NCI-H510A treated with DMSO at 0.1 percent for 48 hours (cell line): ENCODE data around the gene KCNN1.
A peak's percentile ranks its signal among the peaks of the same experiment; 100 is the strongest.
"Not testable (repeated sequence)": the region's sequence is repeated elsewhere in the genome, so short reads cannot be mapped to it uniquely, and the experiment has no call there.

Experiments
- DNase-seq: peaks from one replicate; lab custom pipeline; 2025; lab: John Stamatoyannopoulos, UW

KCNN1 gene

GRCh38 chr19:17969096-17969792 is 2.3 kb downstream of the KCNN1 start:
- DNase-seq, result no peak

GRCh38 chr19:17972230-17972629 is 5.3 kb downstream of the KCNN1 start:
- DNase-seq, result no peak

GRCh38 chr19:17973759-17974158 is 6.9 kb downstream of the KCNN1 start:
- no peak for DNase-seq

DNA sequence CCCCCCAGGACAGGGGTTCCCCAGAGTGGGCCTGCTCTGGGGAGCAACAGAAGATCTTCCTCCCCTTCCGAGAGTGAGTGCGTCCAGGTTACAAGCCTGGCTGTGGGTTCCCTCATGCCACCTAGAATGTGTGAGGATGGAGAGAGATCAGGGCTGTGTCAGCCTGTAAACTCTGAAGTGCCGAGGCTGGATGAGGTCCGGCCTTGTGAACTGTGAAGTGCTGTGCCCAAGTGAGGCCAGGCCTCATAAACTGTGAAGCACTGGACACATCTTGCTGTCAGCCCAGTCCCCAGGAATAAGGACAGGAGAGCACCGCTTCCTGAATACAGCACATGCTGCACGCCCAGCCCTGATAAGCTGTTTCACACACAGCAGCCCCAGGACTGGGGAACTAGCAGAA is 7.6 kb downstream of the KCNN1 start:
- no peak for DNase-seq

- DNase-seq, result no peak
Observed at GRCh38 chr19:17975032-17975431, 8.1 kb downstream of the KCNN1 start.

DNA sequence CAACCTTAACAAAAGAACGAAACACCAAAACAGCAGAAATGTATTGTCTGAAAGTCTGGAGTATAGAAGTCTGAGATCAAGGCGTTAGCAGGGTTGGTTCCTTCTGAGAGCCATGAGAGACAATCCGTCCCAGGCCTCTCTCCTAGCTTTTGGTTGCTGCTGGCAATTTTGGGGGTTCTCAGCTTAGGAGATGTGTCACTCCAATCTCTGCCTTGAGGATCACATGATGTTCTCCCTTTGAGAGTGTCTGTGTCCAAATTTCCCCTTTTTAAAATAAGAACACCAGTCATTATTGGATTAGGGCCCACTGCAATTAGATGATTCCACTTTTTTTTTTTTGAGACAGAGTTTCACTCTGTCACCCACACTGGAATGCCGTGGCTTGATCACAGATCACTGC is 10.1 kb downstream of the KCNN1 start:
- no peak for DNase-seq

DNA sequence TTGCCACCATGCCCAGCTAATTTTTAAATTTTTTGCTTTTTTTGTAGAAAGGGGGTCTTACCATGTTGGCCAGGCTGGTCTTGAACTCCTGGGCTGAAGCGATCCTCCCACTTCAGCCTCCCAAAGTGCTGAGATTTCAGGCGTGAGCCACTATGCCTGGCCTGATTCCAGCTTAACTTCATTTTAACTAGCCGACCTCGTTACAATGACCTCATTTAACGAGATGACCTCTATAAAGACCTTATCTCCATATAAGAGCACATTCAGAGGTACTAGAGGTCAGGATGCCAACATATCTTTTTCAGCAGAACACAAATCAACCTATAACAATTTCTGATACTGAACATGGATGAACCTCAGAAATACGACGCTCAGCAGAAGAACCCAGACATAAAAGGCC is 10.6 kb downstream of the KCNN1 start:
- DNase-seq, result no peak

- DNase-seq, result no peak
Observed at GRCh38 chr19:17981611-17982010, 14.7 kb downstream of the KCNN1 start.

- DNase-seq, result no peak
Observed at GRCh38 chr19:17982430-17982829, 15.5 kb downstream of the KCNN1 start.

GRCh38 chr19:17985037-17985818 is 18.3 kb downstream of the KCNN1 start:
- DNase-seq, result no peak

GRCh38 chr19:17986569-17986968 is 19.7 kb downstream of the KCNN1 start:
- DNase-seq, result not testable (repeated sequence)

- no peak for DNase-seq
Observed at GRCh38 chr19:17988161-17988560, 21.3 kb downstream of the KCNN1 start.

DNA sequence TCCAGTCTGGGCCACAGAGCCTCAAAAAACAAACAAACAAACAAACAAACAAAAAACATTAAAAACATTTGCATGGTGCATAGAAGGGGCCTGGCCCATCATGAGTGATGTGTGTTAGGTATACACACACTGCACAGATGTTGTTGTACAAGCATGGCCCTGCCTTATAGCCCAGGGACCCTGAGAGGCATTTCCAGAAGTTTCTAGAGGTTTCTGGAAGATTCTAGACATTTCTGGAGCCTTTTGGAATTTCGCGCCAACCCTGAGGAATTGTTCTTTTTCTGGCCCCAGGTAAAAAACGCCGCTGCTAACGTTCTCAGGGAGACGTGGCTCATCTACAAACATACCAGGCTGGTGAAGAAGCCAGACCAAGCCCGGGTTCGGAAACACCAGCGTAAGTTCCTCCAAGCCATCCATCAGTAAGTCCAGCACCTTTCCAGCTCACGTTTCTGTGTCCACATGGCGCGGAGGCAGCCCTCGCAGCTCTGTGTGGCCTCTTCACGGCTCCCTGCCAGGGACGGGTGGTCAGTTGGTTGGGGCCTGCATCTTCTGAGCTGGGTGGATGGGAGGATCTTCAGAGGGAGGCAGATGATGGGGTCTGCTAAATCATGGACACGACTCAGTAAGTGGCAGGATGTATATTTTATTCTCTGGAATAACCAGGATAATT is 22.7 kb downstream of the KCNN1 start:
- no peak for DNase-seq

GRCh38 chr19:17993076-17993813 is 26.3 kb downstream of the KCNN1 start:
- no peak for DNase-seq

DNA sequence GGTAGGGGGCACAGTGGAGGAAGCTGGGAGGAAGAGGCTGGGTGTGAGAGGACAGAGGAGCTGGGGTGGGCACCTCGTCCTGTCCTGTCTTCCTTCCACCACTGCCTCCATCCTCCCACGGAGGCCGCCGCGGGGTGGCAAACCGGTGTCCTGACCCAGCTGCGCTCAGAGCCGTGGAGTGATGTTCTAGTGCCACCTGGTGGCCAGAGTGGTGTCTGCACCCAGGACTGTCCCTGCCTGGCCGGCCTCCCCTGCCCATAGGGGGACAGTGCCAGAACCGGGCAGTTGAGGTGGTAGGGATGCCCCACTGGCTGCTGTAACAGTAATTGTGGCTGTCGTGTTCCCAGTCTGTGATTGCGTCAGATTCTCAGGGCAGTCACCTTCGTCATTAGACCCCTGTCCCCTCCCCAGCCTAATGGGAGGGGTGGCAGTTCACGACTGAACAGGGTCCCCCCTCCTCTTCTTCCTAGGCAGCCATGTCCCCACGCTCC is 30.0 kb downstream of the KCNN1 start:
- peak; percentile 74 for DNase-seq

GRCh38 chr19:17997969-17998826 is 31.3 kb downstream of the KCNN1 start:
- no peak for DNase-seq

DNA sequence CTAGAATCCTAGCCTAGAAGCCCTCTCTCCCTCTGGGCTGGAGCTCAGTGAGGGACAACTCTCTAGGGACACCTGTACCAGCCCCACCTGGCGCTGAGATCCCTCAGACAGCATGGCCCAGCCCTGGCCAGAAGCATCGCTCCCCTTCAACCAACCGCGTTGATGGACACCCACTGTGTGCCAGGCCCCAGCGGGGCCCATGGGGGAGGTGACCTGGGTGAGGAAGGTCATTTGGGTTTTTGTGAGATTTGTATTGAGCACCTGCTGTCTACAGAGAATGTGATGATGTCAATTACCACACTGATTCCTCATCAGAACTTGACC is 31.9 kb downstream of the KCNN1 start:
- no peak for DNase-seq

DNA sequence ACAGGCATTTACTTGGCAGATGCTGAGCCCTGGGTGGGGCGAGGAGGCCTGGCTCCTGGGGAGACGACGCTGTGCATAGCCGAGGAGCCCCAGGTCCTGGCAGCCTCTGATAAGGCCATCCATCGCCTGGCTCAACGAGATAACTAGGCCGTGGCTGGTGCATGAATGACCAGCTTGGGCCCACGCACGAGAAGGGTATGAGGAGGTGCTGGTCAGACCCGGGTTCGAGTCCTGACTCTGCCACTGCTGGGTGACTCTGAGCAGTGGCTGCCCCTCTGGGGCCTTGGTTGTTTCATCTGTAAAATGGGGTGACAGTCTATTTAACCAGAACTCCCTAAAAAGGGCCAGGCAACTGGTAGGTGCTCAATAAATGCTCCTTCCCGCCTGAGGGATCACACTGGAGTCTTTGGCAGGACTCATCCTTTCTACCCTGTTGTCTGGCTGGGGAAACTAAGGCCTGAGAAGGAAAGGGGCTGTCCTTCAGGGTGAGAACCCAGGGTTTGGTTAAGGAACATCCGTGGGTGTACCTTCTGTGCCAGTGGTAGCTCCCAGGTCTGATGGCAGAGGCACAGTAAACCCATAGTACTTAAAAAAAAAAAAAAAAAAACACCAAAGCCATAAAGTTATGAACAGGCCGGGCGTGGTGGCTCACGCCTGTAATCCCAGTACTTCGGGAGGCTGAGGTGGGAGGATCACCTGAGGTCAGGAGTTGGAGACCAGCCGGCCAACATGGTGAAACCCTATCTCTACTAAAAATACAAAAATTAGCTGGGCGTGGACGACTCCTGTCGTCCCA is 33.0 kb downstream of the KCNN1 start:
- no peak for DNase-seq

GRCh38 chr19:18000480-18000914 is 33.6 kb downstream of the KCNN1 start:
- no peak for DNase-seq
